Dermis blood vessel endothelial cell (primary cell): ENCODE results near the gene CCNYL1. TPM values are rescaled to one million over a fixed set of nuclear protein-coding genes. Genes with fewer than 3 reads are reported as not detected.
"Not testable (repeated sequence)": the region's sequence is repeated elsewhere in the genome, so short reads cannot be mapped to it uniquely, and the experiment has no call there.

ENCODE experiments used
- DNase-seq: peaks from one replicate; pipeline ENCODE4 v3.0.0; 2010
- total RNA-seq: library from RNA; depleted of rRNA; stranded (reverse); fragments of >200 nt; gene quantifications from 2 replicates; pipeline ENCODE4 v1.2.3, GENCODE V29; 2014

The CCNYL1 gene
- total RNA-seq, 1 donor from 2014 or later: 30.3 TPM

GRCh38 chr2:207698301-207698700 lies 13.1 kb upstream of the CCNYL1 start:
- DNase-seq: no peak

- no peak for DNase-seq
These were observed 7.4 kb upstream of the CCNYL1 start for GRCh38 chr2:207704078-207704477.

GRCh38 chr2:207704671-207705070 lies 6.8 kb upstream of the CCNYL1 start:
- DNase-seq: no peak

GRCh38 chr2:207706936-207707860 lies 4.2 kb upstream of the CCNYL1 start:
- DNase-seq: no peak

DNA sequence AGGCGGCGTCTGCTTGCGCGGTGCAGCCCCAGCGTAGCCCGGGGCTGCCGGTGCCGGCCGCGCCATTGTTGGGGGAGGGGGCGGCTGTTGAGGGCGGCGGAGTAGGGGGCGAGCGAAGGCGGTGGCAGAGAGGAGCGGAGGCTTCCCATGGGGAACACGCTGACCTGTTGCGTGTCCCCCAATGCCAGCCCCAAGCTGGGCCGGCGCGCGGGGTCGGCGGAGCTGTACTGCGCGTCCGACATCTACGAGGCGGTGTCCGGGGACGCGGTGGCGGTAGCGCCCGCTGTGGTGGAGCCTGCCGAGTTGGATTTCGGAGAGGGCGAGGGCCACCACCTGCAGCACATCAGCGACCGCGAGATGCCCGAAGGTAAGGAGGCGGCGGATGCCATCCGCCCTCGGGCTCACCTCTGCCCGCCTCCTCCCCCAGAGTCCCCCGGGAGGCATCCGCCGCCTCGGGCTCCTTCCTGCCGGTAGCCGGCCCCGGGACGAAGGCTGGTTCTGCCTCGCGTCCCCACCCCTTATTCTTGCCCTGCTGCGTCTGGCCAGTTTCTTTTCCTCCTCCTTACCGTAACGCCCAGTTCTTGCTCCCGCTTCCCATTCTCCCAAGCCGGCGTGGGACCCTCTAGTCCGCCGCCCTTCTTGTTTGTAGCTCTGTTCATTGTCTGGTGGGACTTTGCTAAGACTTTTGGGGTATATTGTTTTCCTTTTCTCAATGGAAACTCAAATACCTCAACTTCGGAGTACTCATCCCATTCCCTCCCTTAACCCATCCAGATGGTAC lies 500 bp downstream of the CCNYL1 start:
- DNase-seq: peak; percentile 65

- no peak for DNase-seq
These were observed 4.6 kb downstream of the CCNYL1 start for GRCh38 chr2:207716056-207716455.

DNA sequence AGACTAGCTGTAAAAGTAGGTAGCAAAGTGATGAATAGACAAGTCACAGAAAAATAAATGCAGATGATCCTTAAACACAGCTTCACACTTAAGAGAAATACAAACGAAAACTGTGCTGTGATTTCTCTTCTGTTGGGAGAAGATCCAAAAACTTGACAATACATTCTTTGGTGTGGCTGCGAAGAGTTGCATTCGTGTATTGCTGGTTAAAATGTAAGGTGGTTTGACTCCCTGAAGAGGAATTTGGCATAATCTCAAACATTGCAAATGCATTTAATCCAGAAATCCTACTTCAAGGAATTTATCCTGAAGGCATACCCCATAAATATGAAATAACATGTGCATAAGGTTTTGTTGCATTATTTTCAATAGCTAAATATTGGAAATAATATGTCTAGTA lies 7.1 kb downstream of the CCNYL1 start:
- DNase-seq: no peak

DNA sequence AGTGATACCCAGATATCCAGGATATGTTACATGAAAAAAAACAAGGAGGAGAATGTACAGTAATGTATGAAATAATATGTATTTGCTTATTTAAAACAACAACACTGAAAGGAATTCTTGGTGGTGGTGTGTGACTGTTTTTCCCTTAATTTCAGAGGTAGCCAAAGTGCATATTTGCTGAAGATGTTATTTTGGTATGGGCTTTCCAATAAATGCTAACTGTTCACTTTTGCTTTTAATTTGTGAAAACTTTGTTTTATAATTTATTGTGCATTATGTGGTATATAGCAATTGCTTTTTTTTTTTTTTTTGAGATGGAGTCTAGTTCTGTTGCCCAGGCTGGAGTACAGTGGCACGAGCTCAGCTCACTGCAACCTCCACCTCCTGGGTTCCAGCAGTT lies 7.6 kb downstream of the CCNYL1 start:
- DNase-seq: no peak

DNA sequence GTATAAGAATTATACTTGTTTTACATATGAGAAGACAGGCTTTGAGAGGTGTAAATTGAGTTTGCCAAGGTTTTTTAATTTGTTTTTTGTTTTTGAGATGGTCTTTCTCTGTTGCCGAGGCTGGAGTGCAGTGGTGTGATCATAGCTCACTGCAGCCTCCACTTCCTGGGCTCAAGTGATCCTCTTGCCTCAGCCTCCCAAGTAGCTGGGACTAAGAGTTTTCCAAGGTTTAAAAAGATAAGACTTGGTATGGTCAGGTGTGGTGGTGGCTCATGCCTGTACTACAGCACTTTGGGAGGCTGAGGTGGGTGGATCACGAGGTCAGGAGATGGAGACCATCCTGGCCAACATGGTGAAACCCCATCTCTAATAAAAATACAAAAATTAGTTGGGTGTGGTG lies 8.2 kb downstream of the CCNYL1 start:
- not testable (repeated sequence) for DNase-seq

DNA sequence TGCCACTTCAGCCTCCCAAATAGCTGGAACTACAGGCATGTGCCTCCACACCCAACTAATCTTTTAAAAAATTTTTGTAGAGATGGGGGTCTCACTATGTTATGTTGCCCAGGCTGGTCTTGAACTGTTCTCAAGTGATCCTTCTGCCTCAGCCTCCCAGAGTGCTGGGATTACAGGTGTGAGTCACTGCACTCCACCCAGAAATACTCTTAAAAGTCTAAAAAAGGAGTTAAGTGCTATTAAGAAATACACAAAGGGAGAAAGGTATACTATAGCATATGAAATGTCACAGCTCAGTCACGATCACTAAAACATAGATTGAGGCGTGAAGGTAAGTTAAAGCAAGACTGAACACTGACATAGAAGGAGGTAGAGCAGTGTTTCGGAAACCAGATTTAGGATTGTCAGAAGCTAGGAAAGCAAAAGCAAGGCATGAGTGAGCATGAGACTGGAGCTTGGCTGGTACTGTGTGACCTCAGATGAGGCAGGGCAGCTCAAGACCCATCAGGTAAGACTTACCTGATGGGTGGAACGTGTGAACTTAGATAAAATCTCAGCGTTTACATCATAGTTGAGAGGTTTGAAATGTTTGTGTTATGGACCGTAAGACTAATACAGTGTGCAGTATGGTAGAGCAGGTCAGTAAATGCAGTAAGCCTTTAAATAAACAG lies 9.2 kb downstream of the CCNYL1 start:
- DNase-seq: no peak

GRCh38 chr2:207722773-207723424 lies 11.5 kb downstream of the CCNYL1 start:
- no peak for DNase-seq

DNA sequence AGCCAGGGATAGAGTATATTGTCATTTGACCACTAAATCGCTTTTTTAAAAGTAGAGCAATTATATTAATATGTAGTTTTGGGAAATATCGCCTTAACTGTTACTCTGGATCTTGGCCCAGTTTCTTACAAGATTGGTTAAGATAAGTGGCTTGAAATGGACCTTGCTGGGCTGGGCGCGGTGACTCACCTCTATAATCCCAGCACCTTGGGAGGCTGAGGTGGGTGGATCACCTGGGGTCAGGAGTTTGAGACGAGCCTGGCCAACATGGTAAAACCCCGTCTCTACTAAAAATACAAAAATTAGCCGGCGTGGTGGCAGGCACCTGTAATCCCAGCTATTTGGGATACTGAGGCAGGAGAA lies 12.0 kb downstream of the CCNYL1 start:
- not testable (repeated sequence) for DNase-seq

DNA sequence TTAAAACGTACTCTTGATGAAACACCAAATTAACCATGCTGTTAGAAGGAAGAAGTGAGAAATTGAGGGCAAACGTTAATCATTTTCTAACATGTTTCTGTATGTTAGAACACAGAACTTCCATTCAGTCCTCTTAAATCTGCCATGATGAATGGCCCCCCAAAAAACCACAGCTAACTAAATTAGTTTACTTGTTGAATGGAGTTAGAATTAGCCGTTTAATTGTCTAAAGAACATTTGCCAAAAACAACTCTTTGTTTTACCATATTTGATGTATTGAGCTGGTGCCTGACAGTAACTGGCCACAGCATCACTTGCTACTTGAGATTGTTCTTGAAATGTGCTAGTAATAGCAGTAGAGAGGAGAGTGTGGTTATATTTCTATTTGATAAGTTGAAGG lies 12.7 kb downstream of the CCNYL1 start:
- DNase-seq: no peak

GRCh38 chr2:207725873-207726578 lies 14.6 kb downstream of the CCNYL1 start:
- DNase-seq: peak; percentile 78

DNA sequence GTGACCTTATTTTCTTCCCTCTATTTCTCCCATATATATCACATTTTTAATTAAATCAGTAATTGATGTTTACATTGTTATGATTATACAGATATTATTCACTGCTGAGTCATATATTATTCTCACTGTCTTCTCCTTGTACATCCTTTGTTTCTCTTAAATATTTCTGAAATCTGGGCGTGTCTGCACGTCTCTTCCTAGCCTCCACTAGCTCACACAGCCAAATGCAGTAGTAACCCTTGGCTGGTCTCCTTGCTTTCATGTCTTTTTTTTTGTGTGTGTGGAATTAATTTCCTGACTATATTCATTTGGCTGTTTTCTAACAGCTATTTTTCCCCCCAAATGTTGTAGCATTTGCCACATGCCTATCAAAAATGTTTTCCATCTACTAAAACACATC lies 15.8 kb downstream of the CCNYL1 start:
- DNase-seq: peak; percentile 26

GRCh38 chr2:207729465-207729998 lies 18.1 kb downstream of the CCNYL1 start:
- DNase-seq: no peak

- DNase-seq: no peak
These were observed 19.7 kb downstream of the CCNYL1 start for GRCh38 chr2:207731138-207731537.

- no peak for DNase-seq
These were observed 22.3 kb downstream of the CCNYL1 start for GRCh38 chr2:207733597-207734240.

GRCh38 chr2:207734264-207734635 lies 22.8 kb downstream of the CCNYL1 start:
- peak; percentile 74 for DNase-seq

DNA sequence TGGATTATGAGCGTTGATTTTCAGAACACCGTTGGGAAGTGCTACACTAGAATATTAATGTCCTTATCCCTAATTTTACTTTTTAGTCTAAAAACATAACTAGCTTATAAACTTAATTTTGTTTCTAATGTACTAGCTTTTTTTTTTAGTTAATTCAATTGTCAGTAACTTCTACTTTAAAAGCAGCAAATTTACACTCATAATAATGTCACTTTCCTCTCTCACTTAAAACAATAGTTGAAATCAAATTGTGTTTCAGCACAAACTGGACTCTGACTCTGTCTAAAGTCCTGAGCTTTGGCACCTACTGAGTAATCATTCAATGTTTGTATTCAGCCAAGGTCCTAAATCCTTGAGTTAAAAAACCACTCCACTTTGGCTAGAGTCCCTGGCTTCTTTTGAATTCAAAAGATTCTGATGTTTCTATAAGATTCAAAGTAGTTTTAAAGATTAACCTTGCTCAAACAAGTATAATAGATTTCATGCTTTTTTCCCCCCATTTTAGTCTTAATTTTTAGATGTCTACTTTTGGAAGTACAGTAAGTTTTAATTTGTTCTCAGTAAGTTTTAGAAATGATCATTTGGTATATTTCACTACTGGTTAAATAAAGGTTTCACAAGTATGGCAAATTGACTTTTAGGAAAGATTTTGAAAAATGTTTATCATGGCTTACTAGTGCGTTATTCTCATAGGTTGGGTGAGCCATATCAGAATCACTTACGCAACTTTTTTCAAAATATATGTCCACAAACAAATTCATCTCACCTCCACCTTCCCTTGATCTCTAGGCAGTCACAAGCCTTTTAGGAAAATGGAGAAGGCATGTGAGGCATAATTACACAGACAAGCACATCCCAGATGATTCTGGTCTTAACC lies 23.4 kb downstream of the CCNYL1 start:
- no peak for DNase-seq
